ENCODE measurements around the gene CHD9.

The CHD9 gene

DNA sequence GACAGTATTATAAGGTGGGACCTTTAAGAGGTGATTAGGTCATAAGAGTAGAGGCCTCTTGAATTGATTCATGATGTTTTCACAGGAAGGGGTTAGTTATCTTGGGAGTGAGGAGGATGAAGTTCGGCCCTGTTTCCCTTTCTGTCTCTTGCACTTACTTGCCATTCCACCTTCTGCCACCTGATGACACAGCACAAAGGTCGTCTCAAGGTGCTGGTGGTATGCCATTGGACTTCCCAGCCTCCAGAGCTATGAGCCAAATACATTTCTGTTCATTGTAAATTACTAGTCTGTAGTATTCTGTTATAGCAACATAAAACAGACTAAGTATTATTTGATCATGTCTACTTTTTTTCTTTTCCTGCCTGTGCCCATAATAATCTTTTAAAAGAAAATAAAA is 23.5 kb downstream of the CHD9 start:
- CTCF ChIA-PET, result no interaction called here
- no peak for DNase-seq (ENCODE audit: extremely low spot score)
- TF ChIP-seq NFRKB (IDR thresholded peaks at IDR 0.05) (no peak), FOXA1 (IDR thresholded peaks at IDR 0.05) (no peak), LEF1 (IDR thresholded peaks at IDR 0.05; ENCODE audit: borderline replicate concordance) (no peak), SUZ12 (IDR thresholded peaks at IDR 0.05) (no peak), ARNT (IDR thresholded peaks at IDR 0.05) (no peak), SP1 (IDR thresholded peaks at IDR 0.05) (no peak), FOXM1 (IDR thresholded peaks at IDR 0.05; ENCODE audit: borderline replicate concordance) (no peak), FOXK2 (IDR thresholded peaks at IDR 0.05) (no peak), ELF4 (IDR thresholded peaks at IDR 0.05) (no peak), CTBP1 (IDR thresholded peaks at IDR 0.05; ENCODE audit: borderline replicate concordance) (no peak), BHLHE40 (IDR thresholded peaks at IDR 0.05; ENCODE audit: borderline replicate concordance) (no peak), ZNF384 (IDR thresholded peaks at IDR 0.05) (no peak), TARDBP (IDR thresholded peaks at IDR 0.05) (no peak)
- POLR2A ChIA-PET, result no interaction called here

DNA sequence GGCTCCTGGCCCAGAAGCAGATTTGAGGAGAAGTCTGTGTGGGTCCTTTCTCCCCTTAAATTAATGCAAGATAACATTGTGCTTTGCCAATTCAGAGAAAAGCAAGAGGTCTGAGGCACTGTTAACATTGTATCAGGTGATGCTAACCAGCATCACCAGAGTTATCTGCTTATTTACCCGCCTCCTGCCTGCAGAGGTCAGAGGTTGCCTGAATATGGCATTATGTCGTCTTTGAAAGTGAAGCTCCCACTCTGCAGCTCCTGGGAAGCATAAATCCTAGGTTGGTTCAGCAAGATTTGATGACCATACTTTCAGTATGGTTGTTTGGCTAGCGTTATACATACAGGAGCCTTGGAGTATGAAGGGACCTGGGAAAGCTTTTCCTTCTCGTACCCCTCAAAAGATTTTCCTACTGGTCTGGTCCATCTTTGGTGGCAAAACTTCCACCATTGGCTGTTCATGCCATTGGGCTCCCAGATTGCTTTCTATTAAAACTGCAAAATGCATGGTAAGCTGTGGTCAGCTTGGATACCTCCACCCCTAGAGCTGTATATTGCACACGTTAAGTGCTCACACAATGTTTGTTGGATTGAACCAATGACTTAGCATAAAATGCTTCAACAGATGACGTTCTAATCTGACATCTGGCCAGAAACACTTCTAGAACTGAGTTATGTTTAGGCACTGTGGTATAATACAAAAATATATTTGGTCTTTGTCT is 24.1 kb downstream of the CHD9 start:
- POLR2A ChIA-PET, result no interaction called here
- CTCF ChIA-PET, result no interaction called here
- DNase-seq (ENCODE audit: extremely low spot score), result no peak
- TF ChIP-seq CTBP1 (IDR thresholded peaks at IDR 0.05; ENCODE audit: borderline replicate concordance), result no peak
- no peak for TF ChIP-seq L3MBTL2 (conservative IDR thresholded peaks at IDR 0.05)
- TF ChIP-seq FOXA1 (IDR thresholded peaks at IDR 0.05), result no peak
- no peak for TF ChIP-seq HDGF (IDR thresholded peaks at IDR 0.05; ENCODE audit: borderline replicate concordance)
- TF ChIP-seq FOXM1 (IDR thresholded peaks at IDR 0.05; ENCODE audit: borderline replicate concordance), result no peak
- no peak for TF ChIP-seq TARDBP (IDR thresholded peaks at IDR 0.05)

DNA sequence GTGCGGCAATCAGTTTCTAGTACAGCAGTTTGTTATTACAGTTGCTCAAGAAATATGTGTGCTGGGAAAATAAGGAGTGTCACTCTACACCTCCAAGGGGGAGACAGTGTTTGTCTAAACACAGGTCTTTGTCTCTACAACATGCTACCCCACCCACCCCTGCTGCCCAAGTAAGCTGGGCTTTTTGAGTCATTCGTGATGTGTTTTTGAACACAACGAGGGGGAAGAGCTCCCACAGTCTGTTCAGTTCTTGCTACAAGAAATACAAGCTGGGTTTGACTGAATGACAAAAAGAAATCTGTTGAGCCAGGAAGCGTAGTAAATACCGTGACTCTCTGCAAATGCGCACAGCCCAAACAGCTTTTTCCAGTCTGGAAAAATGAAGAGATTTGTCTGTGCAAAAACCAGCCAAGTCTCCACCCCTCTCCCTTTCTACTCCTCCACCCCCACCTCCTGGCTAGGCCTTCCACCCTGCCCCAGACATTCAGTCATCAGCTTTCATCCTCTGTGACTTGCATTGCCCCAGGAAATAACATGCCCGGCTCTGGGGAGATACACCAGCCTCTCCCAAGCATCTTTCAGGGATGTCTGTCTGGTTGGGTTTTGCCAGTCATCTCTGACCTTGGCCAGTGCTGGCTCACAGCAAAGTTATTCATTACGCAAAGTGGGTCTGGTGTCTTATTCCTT is 25.7 kb downstream of the CHD9 start:
- no peak for TF ChIP-seq ARNT (IDR thresholded peaks at IDR 0.05)
- POLR2A ChIA-PET, result no interaction called here
- CTCF ChIA-PET, result no interaction called here
- no peak for DNase-seq (ENCODE audit: extremely low spot score)

DNA sequence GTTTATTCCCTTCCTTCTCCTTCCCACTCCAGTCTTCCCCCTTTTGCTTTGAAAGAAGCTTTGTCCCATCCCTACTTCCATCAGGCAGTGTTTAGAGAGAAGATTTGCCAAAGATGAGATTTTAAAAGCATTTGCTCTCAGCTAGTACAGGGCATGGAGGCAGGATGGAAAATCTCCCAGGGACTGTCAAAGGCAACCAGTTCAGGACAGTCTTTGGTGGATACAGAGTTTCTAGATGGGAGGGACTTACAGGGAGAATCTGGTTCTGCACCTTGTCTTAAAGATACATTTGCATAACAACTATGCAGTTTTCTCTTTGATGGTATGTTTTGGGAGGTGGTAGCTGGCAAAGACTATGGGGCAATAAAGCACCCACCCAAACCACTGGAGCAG is 26.2 kb downstream of the CHD9 start:
- ChIA-PET POLR2A (no interaction called here), CTCF (no interaction called here)
- TF ChIP-seq FOXA1 (IDR thresholded peaks at IDR 0.05) (no peak), SP1 (IDR thresholded peaks at IDR 0.05) (no peak), ZNF384 (IDR thresholded peaks at IDR 0.05) (no peak), FOXM1 (IDR thresholded peaks at IDR 0.05; ENCODE audit: borderline replicate concordance) (no peak), L3MBTL2 (conservative IDR thresholded peaks at IDR 0.05) (no peak), CTBP1 (IDR thresholded peaks at IDR 0.05; ENCODE audit: borderline replicate concordance) (no peak), SUZ12 (IDR thresholded peaks at IDR 0.05) (no peak), FOXK2 (IDR thresholded peaks at IDR 0.05) (no peak), NFRKB (IDR thresholded peaks at IDR 0.05) (no peak), ARNT (IDR thresholded peaks at IDR 0.05) (no peak), HDGF (IDR thresholded peaks at IDR 0.05; ENCODE audit: borderline replicate concordance) (no peak), TARDBP (IDR thresholded peaks at IDR 0.05) (no peak), LEF1 (IDR thresholded peaks at IDR 0.05; ENCODE audit: borderline replicate concordance) (no peak), BHLHE40 (IDR thresholded peaks at IDR 0.05; ENCODE audit: borderline replicate concordance) (no peak), ELF4 (IDR thresholded peaks at IDR 0.05) (no peak)
- TF ChIP-seq, protein P1, sequence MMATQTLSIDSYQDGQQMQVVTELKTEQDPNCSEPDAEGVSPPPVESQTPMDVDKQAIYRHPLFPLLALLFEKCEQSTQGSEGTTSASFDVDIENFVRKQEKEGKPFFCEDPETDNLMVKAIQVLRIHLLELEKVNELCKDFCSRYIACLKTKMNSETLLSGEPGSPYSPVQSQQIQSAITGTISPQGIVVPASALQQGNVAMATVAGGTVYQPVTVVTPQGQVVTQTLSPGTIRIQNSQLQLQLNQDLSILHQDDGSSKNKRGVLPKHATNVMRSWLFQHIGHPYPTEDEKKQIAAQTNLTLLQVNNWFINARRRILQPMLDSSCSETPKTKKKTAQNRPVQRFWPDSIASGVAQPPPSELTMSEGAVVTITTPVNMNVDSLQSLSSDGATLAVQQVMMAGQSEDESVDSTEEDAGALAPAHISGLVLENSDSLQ (IDR thresholded peaks at IDR 0.05), result no peak
- DNase-seq (ENCODE audit: extremely low spot score), result no peak

DNA sequence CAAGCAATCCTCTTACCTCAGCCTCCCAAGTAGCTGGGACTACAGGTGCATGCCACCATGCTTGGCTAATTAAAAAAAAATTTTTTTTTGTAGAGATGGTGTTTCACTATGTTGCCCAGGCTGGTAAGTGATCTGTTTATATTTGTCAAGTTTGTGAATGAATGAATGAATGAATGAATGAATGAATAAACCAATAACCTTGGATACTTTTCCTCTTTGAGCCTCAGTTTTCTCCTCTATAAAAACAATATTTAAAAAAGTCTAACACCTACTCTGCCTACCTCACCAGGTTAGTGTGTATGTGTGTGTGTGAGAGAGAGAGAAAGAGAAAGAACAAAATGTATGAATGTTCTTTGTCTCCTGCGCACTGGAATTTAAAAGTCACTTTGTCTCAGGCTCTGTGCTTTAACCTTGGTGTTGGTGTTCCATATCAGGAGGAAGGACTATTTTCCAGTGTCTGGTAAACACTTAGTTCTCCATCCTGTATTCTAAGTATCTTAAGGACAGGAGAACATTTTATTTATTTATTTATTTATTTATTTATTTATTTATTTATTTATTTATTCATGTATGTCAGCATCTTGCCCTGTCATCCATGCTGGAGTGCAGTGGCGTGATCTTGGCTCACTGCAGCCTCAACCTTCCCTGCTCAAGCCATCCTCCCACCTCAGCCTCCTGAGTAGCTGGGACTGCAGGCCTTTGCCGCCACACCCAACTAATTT is 27.1 kb downstream of the CHD9 start:
- DNase-seq (ENCODE audit: extremely low spot score), result no peak
- ChIA-PET CTCF (interaction anchor here (0.7 kb wide), 1 partner anchor 16 kb away, joined by 3 read pairs; no protein-coding TSS in a partner anchor), POLR2A (interaction anchor here (1.7 kb wide), 1 partner anchor 18 kb away, joined by 4 read pairs; no protein-coding TSS in a partner anchor)
- TF ChIP-seq CTBP1 (IDR thresholded peaks at IDR 0.05; ENCODE audit: borderline replicate concordance), result no peak
- TF ChIP-seq FOXA1 (IDR thresholded peaks at IDR 0.05), result no peak
- no peak for TF ChIP-seq HDGF (IDR thresholded peaks at IDR 0.05; ENCODE audit: borderline replicate concordance)
- no peak for TF ChIP-seq ARNT (IDR thresholded peaks at IDR 0.05)
- TF ChIP-seq, protein P1 (IDR thresholded peaks at IDR 0.05), result no peak
- no peak for TF ChIP-seq FOXK2 (IDR thresholded peaks at IDR 0.05)
- no peak for TF ChIP-seq FOXM1 (IDR thresholded peaks at IDR 0.05; ENCODE audit: borderline replicate concordance)
- no peak for TF ChIP-seq SUZ12 (IDR thresholded peaks at IDR 0.05)
- TF ChIP-seq ZNF384 (IDR thresholded peaks at IDR 0.05), result no peak
- no peak for TF ChIP-seq L3MBTL2 (conservative IDR thresholded peaks at IDR 0.05)
- no peak for TF ChIP-seq LEF1 (IDR thresholded peaks at IDR 0.05; ENCODE audit: borderline replicate concordance)
- TF ChIP-seq TARDBP (IDR thresholded peaks at IDR 0.05), result no peak
- no peak for TF ChIP-seq SP1 (IDR thresholded peaks at IDR 0.05)
- no peak for TF ChIP-seq ELF4 (IDR thresholded peaks at IDR 0.05)
- TF ChIP-seq NFRKB (IDR thresholded peaks at IDR 0.05), result no peak
- TF ChIP-seq BHLHE40 (IDR thresholded peaks at IDR 0.05; ENCODE audit: borderline replicate concordance), result no peak

DNA sequence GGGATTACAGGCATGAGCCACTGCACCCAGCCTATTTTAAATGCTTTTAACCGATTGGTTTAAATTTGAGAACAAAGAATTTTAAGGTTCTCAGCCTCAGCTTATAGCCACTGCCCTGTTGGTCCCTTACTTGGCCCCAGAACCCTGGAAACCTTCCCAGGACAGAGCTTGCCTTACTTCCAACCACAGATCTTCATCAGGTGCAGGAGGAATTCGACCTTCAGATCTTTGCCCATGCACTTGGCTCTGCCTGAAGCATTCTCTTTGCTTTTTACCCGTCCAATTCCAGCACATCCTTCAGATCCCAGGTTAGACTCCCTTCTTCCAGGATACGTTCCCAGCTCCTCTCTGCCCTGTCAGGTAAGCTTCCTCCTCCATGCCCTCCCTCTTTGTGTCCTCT is 27.7 kb downstream of the CHD9 start:
- no peak for TF ChIP-seq FOXK2 (IDR thresholded peaks at IDR 0.05)
- TF ChIP-seq FOXM1 (IDR thresholded peaks at IDR 0.05; ENCODE audit: borderline replicate concordance), result no peak
- TF ChIP-seq ZNF384 (IDR thresholded peaks at IDR 0.05), result no peak
- TF ChIP-seq, protein P1 (IDR thresholded peaks at IDR 0.05), result no peak
- no peak for TF ChIP-seq ELF4 (IDR thresholded peaks at IDR 0.05)
- TF ChIP-seq CTBP1 (IDR thresholded peaks at IDR 0.05; ENCODE audit: borderline replicate concordance), result no peak
- no peak for TF ChIP-seq NFRKB (IDR thresholded peaks at IDR 0.05)
- no peak for TF ChIP-seq FOXA1 (IDR thresholded peaks at IDR 0.05)
- TF ChIP-seq SUZ12 (IDR thresholded peaks at IDR 0.05), result no peak
- no peak for TF ChIP-seq L3MBTL2 (conservative IDR thresholded peaks at IDR 0.05)
- no peak for TF ChIP-seq SP1 (IDR thresholded peaks at IDR 0.05)
- no peak for TF ChIP-seq HDGF (IDR thresholded peaks at IDR 0.05; ENCODE audit: borderline replicate concordance)
- no peak for TF ChIP-seq TARDBP (IDR thresholded peaks at IDR 0.05)
- no peak for TF ChIP-seq LEF1 (IDR thresholded peaks at IDR 0.05; ENCODE audit: borderline replicate concordance)
- no peak for TF ChIP-seq ARNT (IDR thresholded peaks at IDR 0.05)
- no peak for TF ChIP-seq BHLHE40 (IDR thresholded peaks at IDR 0.05; ENCODE audit: borderline replicate concordance)
- ChIA-PET POLR2A (interaction anchor here (1.7 kb wide), 1 partner anchor 17 kb away, joined by 4 read pairs; no protein-coding TSS in a partner anchor), CTCF (interaction anchor here (0.7 kb wide), 1 partner anchor 17 kb away, joined by 3 read pairs; no protein-coding TSS in a partner anchor)
- DNase-seq (ENCODE audit: extremely low spot score), result no peak
